Measurements from ENCODE around the gene KRT31. TPM values are rescaled to one million over a fixed set of nuclear protein-coding genes. Genes with fewer than 3 reads are reported as not detected.
A peak's percentile ranks its signal among the peaks of the same experiment; 100 is the strongest.
"Not testable (repeated sequence)": the region's sequence is repeated elsewhere in the genome, so short reads cannot be mapped to it uniquely, and the experiment has no call there.

KRT31 gene
- total RNA-seq, 4 donors from 2014 or later: not detected

- DNase-seq (ENCODE audit: extremely low spot score): no peak
- H3K27me3 ChIP-seq: no peaks in the 10 kb centered on the region
- 77% methylated on average over 5 of the region's 5 CpGs for WGBS
- no peaks in the 10 kb centered on the region for H3K36me3 ChIP-seq
- H3K9me3 ChIP-seq: no peaks in the 10 kb centered on the region
- peaks cover 0 to 36% (median 32%) of the 10 kb centered on the region in 4 donors for H3K4me1 ChIP-seq
- H3K4me3 ChIP-seq: no peak overlapping the region
- TF ChIP-seq EP300 (IDR thresholded peaks at IDR 0.05) (no peak), POLR2A (IDR thresholded peaks at IDR 0.05; ENCODE audit: low read depth) (no peak), CTCF (IDR thresholded peaks at IDR 0.05) (no peak), POLR2AphosphoS5 (IDR thresholded peaks at IDR 0.05) (peak in 1 of 2 donors; percentile 42)
- intact Hi-C loops (cut with DNase I): no loop called here
- H3K27ac ChIP-seq (replicated peaks in 1 of 4): peak overlapping the region in 3 of 4 donors; percentile 40 to 71 (median 68)
Observed at GRCh38 chr17:41402161-41402560, 4.8 kb upstream of the KRT31 start.

- Histone ChIP-seq H3K4me3 (no peak overlapping the region), H3K27me3 (no peaks in the 10 kb centered on the region), H3K27ac (replicated peaks in 1 of 4) (no peak overlapping the region), H3K36me3 (no peaks in the 10 kb centered on the region), H3K9me3 (no peaks in the 10 kb centered on the region), H3K4me1 (peaks cover 0 to under 1% (median 0%) of the 10 kb centered on the region in 4 donors)
- no peak for TF ChIP-seq POLR2AphosphoS5 (IDR thresholded peaks at IDR 0.05)
- TF ChIP-seq CTCF (IDR thresholded peaks at IDR 0.05): no peak
- no peak for TF ChIP-seq POLR2A (IDR thresholded peaks at IDR 0.05; ENCODE audit: low read depth)
- no peak for TF ChIP-seq EP300 (IDR thresholded peaks at IDR 0.05)
- intact Hi-C loops (cut with DNase I): no loop called here
- DNase-seq (ENCODE audit: extremely low spot score): no peak
- WGBS: 93% methylated on average over 3 of the region's 7 CpGs
Observed at GRCh38 chr17:41396340-41396739, 1.1 kb downstream of the KRT31 start.

- Histone ChIP-seq H3K4me1 (no peaks in the 10 kb centered on the region), H3K27ac (replicated peaks in 1 of 4) (no peak overlapping the region), H3K36me3 (no peaks in the 10 kb centered on the region), H3K4me3 (no peak overlapping the region), H3K27me3 (no peaks in the 10 kb centered on the region), H3K9me3 (no peaks in the 10 kb centered on the region)
- WGBS: 100% methylated on average over 1 of the region's 1 CpG
- DNase-seq (ENCODE audit: extremely low spot score): no peak
- TF ChIP-seq POLR2AphosphoS5 (IDR thresholded peaks at IDR 0.05) (no peak), CTCF (IDR thresholded peaks at IDR 0.05) (no peak), POLR2A (IDR thresholded peaks at IDR 0.05; ENCODE audit: low read depth) (no peak), EP300 (IDR thresholded peaks at IDR 0.05) (no peak)
- intact Hi-C loops (cut with DNase I): no loop called here
Observed at GRCh38 chr17:41395611-41396010, 1.8 kb downstream of the KRT31 start.

- intact Hi-C loops (cut with DNase I); H3K27ac ChIP-seq (replicated peaks in 1 of 4); H3K4me3 ChIP-seq; H3K4me1 ChIP-seq; DNase-seq (ENCODE audit: extremely low spot score); H3K36me3 ChIP-seq; H3K9me3 ChIP-seq; H3K27me3 ChIP-seq: not testable (repeated sequence)
- 94% methylated on average over 8 of the region's 12 CpGs for WGBS
Observed at GRCh38 chr17:41395044-41395443, 2.4 kb downstream of the KRT31 start.

- Histone ChIP-seq H3K4me3 (no peak overlapping the region), H3K9me3 (no peaks in the 10 kb centered on the region), H3K4me1 (no peaks in the 10 kb centered on the region), H3K36me3 (no peaks in the 10 kb centered on the region), H3K27ac (replicated peaks in 1 of 4) (no peak overlapping the region), H3K27me3 (no peaks in the 10 kb centered on the region)
- WGBS: 86% methylated on average over 9 of the region's 10 CpGs
- DNase-seq (ENCODE audit: extremely low spot score): no peak
- TF ChIP-seq POLR2AphosphoS5 (IDR thresholded peaks at IDR 0.05) (no peak), POLR2A (IDR thresholded peaks at IDR 0.05; ENCODE audit: low read depth) (no peak), CTCF (IDR thresholded peaks at IDR 0.05) (no peak), EP300 (IDR thresholded peaks at IDR 0.05) (no peak)
- intact Hi-C loops (cut with DNase I): no loop called here
Observed at GRCh38 chr17:41394254-41394996, 3.0 kb downstream of the KRT31 start.

Data from esophagus muscularis mucosa (tissue), 4 donors.